GM12873 (cell line): ENCODE measurements around the gene PUM2.

Experiments used
- TF ChIP-seq, protein P1 (sequence below): IDR thresholded peaks from 2 replicates; pipeline ENCODE4 v1.5.1; 2012; ENCODE audit warnings: low read depth, mild to moderate bottlenecking, moderate library complexity, low read length, control low read depth; ENCODE audit not compliant: insufficient read depth; ENCODE audit errors: missing control alignments

PUM2 gene

DNA sequence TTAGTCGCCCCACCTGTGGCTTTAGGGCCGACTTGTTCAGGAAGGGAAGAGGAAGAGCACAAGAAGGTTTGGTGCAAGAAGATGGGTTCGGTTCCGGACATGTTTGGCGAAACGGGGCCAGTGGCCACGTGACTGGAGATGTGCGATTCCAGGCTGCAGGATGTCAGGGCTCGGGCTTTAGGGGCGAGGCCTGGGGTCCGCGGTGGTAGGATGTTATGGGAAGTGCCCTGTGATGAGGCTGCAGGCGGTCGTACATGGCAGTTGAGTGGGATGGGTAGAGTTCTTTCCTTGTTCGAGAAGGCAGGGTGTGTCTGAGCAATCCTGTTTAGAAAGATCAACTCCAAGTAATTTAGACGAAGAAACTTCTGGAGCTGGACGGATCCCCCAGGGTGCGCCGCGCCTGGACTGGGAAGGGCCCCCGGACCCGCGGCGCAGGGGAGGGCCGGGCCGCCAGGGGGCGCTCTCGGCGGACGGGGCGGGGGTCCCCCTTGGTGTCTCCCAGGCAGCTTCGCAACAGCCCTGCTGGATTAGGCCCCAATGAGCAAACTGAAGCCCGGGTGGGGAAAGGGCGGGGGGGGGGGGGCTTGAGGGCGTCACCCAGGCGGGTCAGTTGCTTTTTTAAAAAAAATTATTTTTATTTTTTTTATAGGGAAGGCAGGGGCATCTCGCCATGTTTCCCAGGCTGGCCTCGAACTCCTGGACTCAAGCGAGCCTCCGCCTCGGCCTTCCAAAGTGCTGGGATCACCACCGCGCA, 108.5 kb downstream of the PUM2 start:
- TF ChIP-seq, protein P1, sequence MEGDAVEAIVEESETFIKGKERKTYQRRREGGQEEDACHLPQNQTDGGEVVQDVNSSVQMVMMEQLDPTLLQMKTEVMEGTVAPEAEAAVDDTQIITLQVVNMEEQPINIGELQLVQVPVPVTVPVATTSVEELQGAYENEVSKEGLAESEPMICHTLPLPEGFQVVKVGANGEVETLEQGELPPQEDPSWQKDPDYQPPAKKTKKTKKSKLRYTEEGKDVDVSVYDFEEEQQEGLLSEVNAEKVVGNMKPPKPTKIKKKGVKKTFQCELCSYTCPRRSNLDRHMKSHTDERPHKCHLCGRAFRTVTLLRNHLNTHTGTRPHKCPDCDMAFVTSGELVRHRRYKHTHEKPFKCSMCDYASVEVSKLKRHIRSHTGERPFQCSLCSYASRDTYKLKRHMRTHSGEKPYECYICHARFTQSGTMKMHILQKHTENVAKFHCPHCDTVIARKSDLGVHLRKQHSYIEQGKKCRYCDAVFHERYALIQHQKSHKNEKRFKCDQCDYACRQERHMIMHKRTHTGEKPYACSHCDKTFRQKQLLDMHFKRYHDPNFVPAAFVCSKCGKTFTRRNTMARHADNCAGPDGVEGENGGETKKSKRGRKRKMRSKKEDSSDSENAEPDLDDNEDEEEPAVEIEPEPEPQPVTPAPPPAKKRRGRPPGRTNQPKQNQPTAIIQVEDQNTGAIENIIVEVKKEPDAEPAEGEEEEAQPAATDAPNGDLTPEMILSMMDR = peak; percentile 57

GRCh38 chr2:20236496-20236895, 114.1 kb downstream of the PUM2 start:
- TF ChIP-seq, protein P1 = no peak

GRCh38 chr2:20235655-20236305, 114.9 kb downstream of the PUM2 start:
- TF ChIP-seq, protein P1 = no peak

DNA sequence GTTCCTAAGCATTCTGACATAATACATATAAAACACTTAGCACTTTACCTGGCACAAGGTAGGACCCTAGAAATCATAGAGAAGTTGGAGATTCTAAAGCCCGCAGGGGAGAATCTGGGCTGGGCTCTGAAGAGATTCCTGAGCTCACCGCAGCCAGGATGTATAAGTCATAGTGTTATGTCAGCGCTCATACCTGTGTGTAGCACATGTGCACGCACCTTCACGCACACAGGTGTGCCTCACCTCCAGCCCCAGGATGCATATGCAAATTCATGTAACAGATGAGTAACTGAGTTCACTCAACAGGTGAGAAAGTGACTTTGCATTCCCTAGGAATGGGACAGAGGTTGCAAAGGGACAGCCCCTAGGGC, 117.8 kb downstream of the PUM2 start:
- TF ChIP-seq, protein P1 = no peak

DNA sequence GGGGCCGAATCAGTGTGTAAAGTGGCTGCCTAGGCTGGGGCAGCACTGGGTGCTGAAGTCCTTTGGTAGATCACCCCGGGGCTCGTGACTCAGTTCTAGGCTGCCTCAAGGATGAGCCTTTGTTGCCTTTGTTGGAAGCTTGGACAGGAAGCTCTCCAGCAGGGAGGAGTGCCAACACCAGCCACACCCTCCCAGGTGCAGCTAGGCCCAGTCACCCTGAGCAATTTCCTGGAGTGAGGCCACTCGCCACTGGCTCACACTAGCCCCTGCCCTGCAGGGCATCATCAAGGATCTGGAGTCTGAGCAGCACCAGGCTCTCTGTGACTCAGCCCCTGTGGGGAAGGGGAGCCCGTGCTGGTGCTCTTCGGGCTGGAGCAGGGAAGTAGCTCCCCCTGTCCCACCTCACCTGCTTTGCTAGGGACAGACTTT, 119.0 kb downstream of the PUM2 start:
- TF ChIP-seq, protein P1 = no peak

- TF ChIP-seq, protein P1 = no peak
Observed at GRCh38 chr2:20231159-20231558, 119.5 kb downstream of the PUM2 start.

GRCh38 chr2:20230114-20230425, 120.6 kb downstream of the PUM2 start:
- TF ChIP-seq, protein P1 = no peak
